OCI-LY7 (cell line): ENCODE data around the gene SEL1L2.

Experiments used
- CTCF ChIP-seq: fragments of 200-600 bp; sonication (generic); conservative IDR thresholded peaks from 2 replicates; pipeline ENCODE4 v1.5.1; 2014; ENCODE audit warnings: mild to moderate bottlenecking, antibody characterized with exemption, low read length, moderate library complexity, mixed read lengths
- EZH2phosphoT487 ChIP-seq: fragments of 200-600 bp; sonication (generic); IDR thresholded peaks from 2 replicates; pipeline ENCODE4 v1.6.1; 2018; ENCODE audit warnings: low read depth, borderline replicate concordance, mild to moderate bottlenecking, mixed run types, antibody characterized with exemption, low read length, moderate library complexity, mixed read lengths

GRCh38 chr20:13852306-13852705 lies 138.1 kb downstream of the SEL1L2 start:
- TF ChIP-seq EZH2phosphoT487 (no peak), CTCF (no peak)
